H7 (cell line): ENCODE data around the gene NABP1. TPM values are rescaled to one million over a fixed set of nuclear protein-coding genes. Genes with fewer than 3 reads are reported as not detected.

Experiments
- DNase-seq: peaks from one replicate; pipeline ENCODE4 v3.0.0; 2012
- H3K27me3 ChIP-seq: 2 replicates; pipeline ENCODE4 v1.6.0; 2011; ENCODE audit warnings: mild to moderate bottlenecking, low read length; ENCODE audit not compliant: control insufficient read depth, insufficient read depth
- H3K36me3 ChIP-seq: replicated peaks from 2 replicates; pipeline ENCODE4 v1.5.1; 2011; ENCODE audit warnings: low read length; ENCODE audit not compliant: control insufficient read depth, insufficient read depth
- H3K4me3 ChIP-seq: 2 replicates; pipeline ENCODE4 v1.5.1; 2011; ENCODE audit warnings: low read depth, mild to moderate bottlenecking, control low read depth, low read length, moderate library complexity; ENCODE audit not compliant: insufficient read depth
- total RNA-seq: library from RNA; depleted of rRNA; stranded (reverse); fragments of >200 nt; shearing (Covaris generic); gene quantifications from 2 replicates; pipeline ENCODE4 v1.2.3, GENCODE V29; 2014; rRNA removed

NABP1 gene
- total RNA-seq, 1 experiment from 2014 or later = 2.3 TPM

DNA sequence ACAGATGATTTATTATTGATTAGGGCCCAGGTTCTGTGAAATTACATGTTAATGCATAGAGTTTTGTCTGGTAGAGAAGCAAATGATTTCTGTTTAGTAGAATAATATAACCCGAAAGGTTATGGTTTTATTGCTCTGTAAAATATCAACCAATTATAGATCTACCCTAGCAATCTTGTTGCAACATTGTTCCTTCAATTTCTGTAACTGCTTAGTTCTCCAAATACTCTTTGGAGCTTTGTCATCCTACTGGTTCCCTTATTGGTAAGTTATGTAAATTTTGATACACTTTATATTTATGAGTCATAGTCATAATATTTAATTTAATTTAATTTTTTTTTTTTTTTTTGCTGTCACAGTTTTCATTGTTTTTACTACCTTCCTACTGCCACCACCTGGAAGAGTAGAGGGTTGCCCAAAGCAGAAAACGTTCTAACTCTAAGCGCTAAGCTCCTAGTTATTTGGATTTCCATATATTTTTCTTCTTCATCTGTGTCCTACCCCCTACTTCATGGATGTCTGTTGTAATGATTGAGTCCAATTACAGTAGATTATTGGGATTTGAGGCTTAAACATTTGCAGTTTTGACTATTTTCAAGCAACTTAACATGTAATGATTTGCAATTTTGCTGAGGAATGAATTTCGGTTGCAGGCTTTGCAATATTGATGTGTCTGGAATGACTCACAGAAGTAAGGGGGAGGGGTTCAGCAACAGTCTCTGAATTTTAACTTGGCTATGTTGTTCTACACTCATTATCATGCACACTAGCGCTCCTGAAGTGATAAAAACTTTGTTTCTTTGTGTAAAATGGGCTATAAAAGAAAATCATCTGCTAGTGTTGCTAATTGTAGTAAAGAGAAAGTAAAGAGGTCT lies 51.1 kb downstream of the NABP1 start:
- Histone ChIP-seq H3K27me3 (no peaks in the 10 kb centered on the region), H3K36me3 (no peaks in the 10 kb centered on the region), H3K4me3 (no peak overlapping the region)
- DNase-seq = peak; percentile 10

- no peaks in the 10 kb centered on the region for H3K27me3 ChIP-seq
- H3K36me3 ChIP-seq = no peaks in the 10 kb centered on the region
- DNase-seq = no peak
- H3K4me3 ChIP-seq = no peak overlapping the region
Measured at GRCh38 chr2:191730263-191730662, 52.3 kb downstream of the NABP1 start.

Other genes with a start within 250 kb of the NABP1 start
- 0.03 TPM in 1 of 2 replicates, not detected in the other for gene CAVIN2, start 169.0 kb downstream of the NABP1 start, total RNA-seq